Erythroblast (primary cell): ENCODE measurements around the gene KDR.

Source experiments
- GATA1 ChIP-seq: IDR thresholded peaks from 2 replicates; pipeline ENCODE4 v1.6.1; 2011; ENCODE audit warnings: low read depth, mild to moderate bottlenecking, control low read depth, low read length, moderate library complexity
- POLR2A ChIP-seq: IDR thresholded peaks from 2 replicates; pipeline ENCODE4 v1.6.1; 2011; ENCODE audit warnings: mild to moderate bottlenecking, low read length

GRCh38 chr4:55154933-55155332 lies 29.5 kb upstream of the KDR start:
- TF ChIP-seq POLR2A, result no peak
- TF ChIP-seq GATA1, result no peak
